HepG2 (cell line): ENCODE results near the gene KCNT2. TPM values are rescaled to one million over a fixed set of nuclear protein-coding genes. Genes with fewer than 3 reads are reported as not detected.

Experiments
- ATAC-seq: fragments of 200-7000 bp; cut with Tn5 transposase; 3 replicates; pipeline ENCODE4 v1.9.1; 2020; ENCODE audit warnings: mild to moderate bottlenecking, moderate library complexity
- BruUV-seq: library from RNA; stranded (reverse); fragments of 400-500 nt; replicated peaks from 2 replicates; lab custom pipeline; 2021; lab: Mats Ljungman, UMichigan
- CTCF ChIA-PET: fragments of 300-600 bp; formaldehyde crosslinking; extraction: SDS; loops from one replicate; lab custom pipeline; 2021; ENCODE audit warnings: low total read pairs, inconsistent platforms, low intra/inter-chr PET ratio; lab: Yijun Ruan, JAX
- POLR2A ChIA-PET: fragments of 350-600 bp; sonication (Branson Sonifier 250); formaldehyde crosslinking; loops from one replicate; lab custom pipeline; 2020; ENCODE audit warnings: antibody characterized with exemption, inconsistent platforms; lab: Yijun Ruan, JAX
- DNase-seq: peaks from one replicate; pipeline ENCODE4 v3.0.0-alpha.2; 2015; ENCODE audit warnings: low spot score
- FAIRE-seq: peaks from 3 replicates; lab custom pipeline; 2011; peaks lifted over from hg19 to GRCh38; lab: Jason Lieb, UNC
- H2AFZ ChIP-seq: one replicate; pipeline ENCODE4 v1.6.1; 2011; ENCODE audit warnings: low read length, inconsistent platforms
- H3K27ac ChIP-seq: fragments of 300-600 bp; 3 replicates; pipeline ENCODE4 v1.8.0; 2011; ENCODE audit warnings: mixed run types, mild to moderate bottlenecking, mixed read lengths, low read length, inconsistent platforms; ENCODE audit not compliant: insufficient read depth; ENCODE audit errors: extremely low read length
- H3K27me3 ChIP-seq, 2 experiments: fragments of 200-600 bp in 1 of 2; 2 replicates in 1 of 2; 3 replicates in 1 of 2; pipeline versions ENCODE4 v1.6.0 to v1.8.0; 2011; ENCODE audit warnings: low read length in 2 of 2, mild to moderate bottlenecking in 2 of 2, moderate library complexity in 2 of 2, inconsistent platforms in 1 of 2; ENCODE audit not compliant: insufficient read depth in 2 of 2, control insufficient read depth in 1 of 2
- H3K36me3 ChIP-seq, 2 experiments: fragments of 200-600 bp in 1 of 2; replicated peaks in 1 of 2; 2 replicates in 1 of 2; 3 replicates in 1 of 2; pipeline versions ENCODE4 v1.5.1 to v1.8.0; 2011; ENCODE audit warnings: low read length in 2 of 2, inconsistent platforms in 1 of 2; ENCODE audit not compliant: insufficient read depth in 2 of 2, control insufficient read depth in 1 of 2
- H3K4me1 ChIP-seq: 2 replicates; pipeline ENCODE4 v1.5.1; 2012; ENCODE audit warnings: low read length, inconsistent platforms; ENCODE audit not compliant: insufficient read depth
- H3K4me2 ChIP-seq: 2 replicates; pipeline ENCODE4 v1.6.0; 2011; ENCODE audit warnings: low read depth, low read length, inconsistent platforms
- H3K4me3 ChIP-seq, 3 experiments: fragments of 200-600 bp in 1 of 3; sonication (generic), shearing (Covaris generic) in 1 of 3; replicated peaks in 1 of 3; 2 replicates each; pipeline ENCODE4 v1.5.1; 2011 to 2016; ENCODE audit warnings: low read length in 3 of 3, inconsistent platforms in 2 of 3, low read depth in 2 of 3, mild to moderate bottlenecking in 2 of 3, control low read depth in 1 of 3, mixed read lengths in 1 of 3; ENCODE audit not compliant: insufficient read depth in 1 of 3
- H3K79me2 ChIP-seq: one replicate; pipeline ENCODE4 v1.6.1; 2011; ENCODE audit warnings: low read length, inconsistent platforms; ENCODE audit not compliant: insufficient read depth
- H3K9ac ChIP-seq: 2 replicates; pipeline ENCODE4 v1.6.0; 2011; ENCODE audit warnings: mild to moderate bottlenecking, low read depth, low read length, inconsistent platforms; ENCODE audit not compliant: insufficient read depth
- H3K9me3 ChIP-seq: 2 replicates; pipeline ENCODE4 v1.5.1; 2012; ENCODE audit warnings: mild to moderate bottlenecking, low read length
- H4K20me1 ChIP-seq: 2 replicates; pipeline ENCODE4 v1.6.0; 2011; ENCODE audit warnings: inconsistent platforms, mild to moderate bottlenecking, low read length, moderate library complexity; ENCODE audit not compliant: insufficient read depth
- CENPT ChIP-seq: sonication (generic); formaldehyde crosslinking; IDR thresholded peaks from 2 replicates; pipeline ENCODE4 v1.8.0; 2022; ENCODE audit warnings: low read depth, mild to moderate bottlenecking, moderate library complexity, missing genetic modification reagents
- HCFC1 ChIP-seq: fragments of 150-350 bp; IDR thresholded peaks from 2 replicates; pipeline ENCODE4 v1.6.1; 2014; ENCODE audit warnings: low read depth, low read length
- MZF1 ChIP-seq: sonication (generic); formaldehyde crosslinking; IDR thresholded peaks from 2 replicates; pipeline ENCODE4 v1.8.1; 2023; ENCODE audit warnings: mild to moderate bottlenecking, missing genetic modification reagents, borderline replicate concordance
- TOPORS ChIP-seq: sonication (generic); formaldehyde crosslinking; IDR thresholded peaks from 2 replicates; pipeline ENCODE4 v1.8.0; 2023; ENCODE audit warnings: mild to moderate bottlenecking, missing genetic modification reagents
- ZNF253 ChIP-seq: sonication (generic); formaldehyde crosslinking; IDR thresholded peaks from 2 replicates; pipeline ENCODE4 v1.8.0; 2022; ENCODE audit warnings: mild to moderate bottlenecking, missing genetic modification reagents, borderline replicate concordance
- ZNF564 ChIP-seq: sonication (generic); formaldehyde crosslinking; IDR thresholded peaks from 2 replicates; pipeline ENCODE4 v1.8.1; 2023; ENCODE audit warnings: mild to moderate bottlenecking, missing genetic modification reagents
- WGBS: methylation state at CpG from one replicate; pipeline ENCODE4 v1.1.6; 2017; ENCODE audit warnings: low lambda C conversion rate; 5-methylcytosine and 5-hydroxymethylcytosine counted together
- in situ Hi-C: cut with HindIII; loops from 2 replicates; pipeline ENCODE4 v1.10.0; 2017; ENCODE audit warnings: low pct_unique_long_range_greater_than_20kb; ENCODE audit not compliant: extremely low pct_ligation_motif_present
- intact Hi-C: fragments of 100-400 bp; cut with micrococcal nuclease; formaldehyde crosslinking; loops from one replicate; pipeline ENCODE4 v1.10.0; 2022; ENCODE audit not compliant: unreplicated experiment
- polyA plus RNA-seq, 8 experiments: library from polyadenylated mRNA; depleted of rRNA in 3 of 8; stranded (reverse) in 7 of 8; unstranded in 1 of 8; fragments of >200 nt; fragmentation: Illumina TruSeq in 4 of 8; extraction: Trizol in 4 of 8; gene quantifications; 2 replicates each; pipeline versions ENCODE4 v1.2.1 to v1.2.3, GENCODE V29; 2011 to 2016; ENCODE audit warnings: low read depth in 4 of 8, missing spikeins in 1 of 8, mixed read lengths in 1 of 8; ENCODE audit not compliant: insufficient read depth in 1 of 8
- total RNA-seq, 5 experiments: library from RNA; depleted of rRNA; stranded (reverse); fragments of >200 nt; fragmentation: Illumina TruSeq; extraction: Trizol; gene quantifications; 2 replicates each; pipeline ENCODE4 v1.2.3, GENCODE V29; 2016; ENCODE audit warnings: low read depth in 1 of 5

KCNT2 gene
- total and polyA plus RNA-seq, 2 of the 13 experiments (the other 11 are each of a cell fraction or from before 2014, with no cell fraction given) = not detected

DNA sequence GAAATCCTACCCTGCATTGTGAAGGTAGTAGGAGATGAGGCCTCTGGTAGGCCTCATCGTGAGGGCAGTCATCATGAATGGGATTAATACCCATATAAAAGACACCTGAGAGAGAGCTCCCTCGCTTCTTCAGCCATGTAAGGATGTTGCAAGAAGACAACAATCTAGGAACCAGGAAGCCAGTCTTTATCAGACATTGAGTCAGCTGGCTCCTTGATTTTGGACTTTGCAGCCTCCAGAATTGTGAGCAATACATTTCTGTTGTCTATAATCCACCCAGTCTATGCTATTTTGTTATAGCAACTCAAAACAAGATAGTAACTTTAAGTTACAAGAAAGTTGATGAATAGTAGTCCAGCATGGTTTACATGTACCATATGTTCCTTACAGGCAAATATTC, 208.5 kb downstream of the KCNT2 start:
- no peak overlapping the region for H3K9ac ChIP-seq
- no peak for ATAC-seq
- H3K4me1 ChIP-seq = peaks cover 39% of the 10 kb centered on the region
- BruUV-seq = no TSS peak
- no peaks in the 10 kb centered on the region for H3K36me3 ChIP-seq
- no peaks in the 10 kb centered on the region for H3K79me2 ChIP-seq
- intact Hi-C loops (loop anchor here (5.0 kb wide), 1 partner anchor 38 kb away; no protein-coding TSS in a partner anchor), in situ Hi-C loops (no loop called here)
- no peak for DNase-seq
- no peak overlapping the region for H3K4me2 ChIP-seq
- 100% methylated on average over 2 of the region's 2 CpGs for WGBS
- ChIA-PET CTCF (no interaction called here), POLR2A (no interaction called here)
- no peaks in the 10 kb centered on the region for H3K27me3 ChIP-seq
- no peak for FAIRE-seq
- no peak overlapping the region for H3K27ac ChIP-seq
- no peak for TF ChIP-seq MZF1 (CRISPR knock-in tag)
- peak; percentile 90; the same call in 1 of the 2 replicates for TF ChIP-seq ZNF564 (CRISPR knock-in tag)
- TF ChIP-seq, all 625 proteins: peak for 1
- Histone ChIP-seq H3K9me3 (no peaks in the 10 kb centered on the region), H4K20me1 (no peaks in the 10 kb centered on the region), H2AFZ (no peak overlapping the region), H3K4me3 (no peak overlapping the region)

DNA sequence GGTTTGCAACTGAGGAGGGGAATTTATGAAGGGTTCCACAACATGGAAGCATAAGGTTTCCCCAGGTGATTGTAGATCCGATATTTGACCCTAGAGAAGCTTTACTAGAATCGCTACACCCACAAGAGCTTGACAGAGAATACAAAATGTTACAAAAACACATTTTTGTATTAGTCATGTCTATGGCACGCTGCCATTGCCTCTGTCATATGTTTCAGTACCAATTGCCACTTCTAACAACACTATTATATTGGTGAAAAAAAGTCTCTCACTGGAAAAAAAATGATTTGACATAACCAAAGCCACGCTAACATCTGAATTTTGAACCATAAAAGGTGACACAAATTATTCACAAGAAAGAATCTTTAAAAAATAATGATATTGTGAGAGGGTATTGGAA, 214.5 kb downstream of the KCNT2 start:
- Histone ChIP-seq H3K36me3 (no peaks in the 10 kb centered on the region), H3K79me2 (no peaks in the 10 kb centered on the region), H2AFZ (no peak overlapping the region), H4K20me1 (no peaks in the 10 kb centered on the region), H3K9ac (no peak overlapping the region), H3K4me3 (no peak overlapping the region), H3K27me3 (no peaks in the 10 kb centered on the region), H3K9me3 (no peaks in the 10 kb centered on the region), H3K27ac (no peak overlapping the region), H3K4me1 (no peaks in the 10 kb centered on the region), H3K4me2 (no peak overlapping the region)
- CTCF ChIA-PET = no interaction called here
- BruUV-seq = no TSS peak
- FAIRE-seq = no peak
- no peak for ATAC-seq
- TF ChIP-seq CENPT (no peak), HCFC1 (no peak), TOPORS (no peak), ZNF253 (CRISPR knock-in tag) (no peak)
- intact Hi-C loops (no loop called here), in situ Hi-C loops (no loop called here)
- POLR2A ChIA-PET = no interaction called here
- 52% methylated on average over 4 of the region's 4 CpGs for WGBS
- no peak for DNase-seq
